NCI-H1694 treated with DMSO at 0.1 percent for 48 hours (cell line): ENCODE data around the gene BTBD16.

Experiments
- DNase-seq: peaks from one replicate; lab custom pipeline; 2025; lab: John Stamatoyannopoulos, UW

BTBD16 gene

GRCh38 chr10:122374237-122374858 is 103.3 kb downstream of the BTBD16 start, which contains the start of gene PLEKHA1:
Gene PLEKHA1 (plus strand): TSS chr10:122374708. CDS start chr10:122393201, 18,493 bp downstream.
- peak; percentile 61 for DNase-seq

- no peak for DNase-seq
Observed at GRCh38 chr10:122374859-122375678, 104.0 kb downstream of the BTBD16 start.

- no peak for DNase-seq
Observed at GRCh38 chr10:122375679-122376160, 104.6 kb downstream of the BTBD16 start.

GRCh38 chr10:122376364-122376961 is 105.4 kb downstream of the BTBD16 start:
- no peak for DNase-seq

GRCh38 chr10:122379041-122379440 is 107.9 kb downstream of the BTBD16 start:
- no peak for DNase-seq

GRCh38 chr10:122379537-122379936 is 108.4 kb downstream of the BTBD16 start:
- no peak for DNase-seq

- no peak for DNase-seq
Observed at GRCh38 chr10:122380703-122381102, 109.6 kb downstream of the BTBD16 start.

- DNase-seq = no peak
Observed at GRCh38 chr10:122381680-122382079, 110.6 kb downstream of the BTBD16 start.

- no peak for DNase-seq
Observed at GRCh38 chr10:122386514-122386913, 115.4 kb downstream of the BTBD16 start.

- no peak for DNase-seq
Observed at GRCh38 chr10:122387572-122387971, 116.5 kb downstream of the BTBD16 start.
